Muscle of leg (tissue), 16 donors: Measurements from ENCODE around the gene ESPL1. TPM values are rescaled to one million over a fixed set of nuclear protein-coding genes. Genes with fewer than 3 reads are reported as not detected.

ENCODE experiments used
- DNase-seq: peaks from one replicate; pipeline ENCODE4 v3.0.0; 2013
- H3K27ac ChIP-seq: one replicate; pipeline ENCODE4 v1.5.1; 2013; ENCODE audit warnings: mild to moderate bottlenecking, low read length, control low read depth
- H3K27me3 ChIP-seq: one replicate; pipeline ENCODE4 v1.6.1; 2013; ENCODE audit warnings: low read length; ENCODE audit not compliant: control insufficient read depth, insufficient read depth
- H3K36me3 ChIP-seq: one replicate; pipeline ENCODE4 v1.6.1; 2013; ENCODE audit warnings: low read length; ENCODE audit not compliant: control insufficient read depth, insufficient read depth
- H3K4me1 ChIP-seq: one replicate; pipeline ENCODE4 v1.6.1; 2013; ENCODE audit warnings: low read length; ENCODE audit not compliant: control insufficient read depth, insufficient read depth
- H3K4me3 ChIP-seq: one replicate; pipeline ENCODE4 v1.5.1; 2013; ENCODE audit warnings: low read length, control low read depth
- H3K9me3 ChIP-seq: replicated peaks from 2 replicates; pipeline ENCODE4 v1.6.1; 2013; ENCODE audit warnings: low read depth, low read length; ENCODE audit not compliant: control insufficient read depth
- WGBS: methylation state at CpG from one replicate; pipeline ENCODE4 v1.1.5; 2013; ENCODE audit warnings: missing lambda C conversion rate; ENCODE audit not compliant: insufficient coverage; 5-methylcytosine and 5-hydroxymethylcytosine counted together
- long read RNA-seq, 11 donors: transcript quantifications; one replicate each; lab custom pipeline, GENCODE V29; 2026
- polyA plus RNA-seq, 8 donors: library from polyadenylated mRNA; unstranded; fragments of 120-200 nt; gene quantifications; one replicate each; pipeline versions ENCODE4 v1.2.1 to v1.2.3, GENCODE V29; 2013; ENCODE audit warnings: inconsistent platforms in 1 of 8, low replicate concordance in 1 of 8; ENCODE audit not compliant: insufficient read length in 8 of 8, insufficient read depth in 1 of 8
- total RNA-seq: library from RNA; stranded (reverse); fragments of 120-200 nt; gene quantifications from one replicate; pipeline ENCODE4 v1.2.4, GENCODE V29; 2013

Gene ESPL1
- total RNA-seq (4.0 TPM), polyA plus RNA-seq (1 to 10 TPM; 4.6 to 9.8 (median 6.5) TPM)
- long read RNA-seq, donor 1 = 0 reads
- long read RNA-seq, donor 2 = 0 reads
- long read RNA-seq, donor 3 = 0 reads
- long read RNA-seq, donor 4, partial matches to known transcripts = 0 of 1 reads
- long read RNA-seq, donor 4, other reads (novel, unspliced or antisense) = 0 of 1 reads
- long read RNA-seq, donor 5, partial matches to known transcripts = 0 of 1 reads
- long read RNA-seq, donor 5, other reads (novel, unspliced or antisense) = 0 of 1 reads
- long read RNA-seq, donor 6 = 0 reads
- long read RNA-seq, donor 7, partial matches to known transcripts = 0 of 1 reads
- long read RNA-seq, donor 7, other reads (novel, unspliced or antisense) = 0 of 1 reads
- long read RNA-seq, donor 8, partial matches to known transcripts = 0 of 1 reads
- long read RNA-seq, donor 8, other reads (novel, unspliced or antisense) = 0 of 1 reads
- long read RNA-seq, donor 9 = 0 reads
- long read RNA-seq, donor 10, partial matches to known transcripts = 41 of 48 reads
- long read RNA-seq, donor 10, other reads (novel, unspliced or antisense) = 7 of 48 reads
- long read RNA-seq, donor 11, partial matches to known transcripts = 0 of 1 reads
- long read RNA-seq, donor 11, other reads (novel, unspliced or antisense) = 0 of 1 reads

DNA sequence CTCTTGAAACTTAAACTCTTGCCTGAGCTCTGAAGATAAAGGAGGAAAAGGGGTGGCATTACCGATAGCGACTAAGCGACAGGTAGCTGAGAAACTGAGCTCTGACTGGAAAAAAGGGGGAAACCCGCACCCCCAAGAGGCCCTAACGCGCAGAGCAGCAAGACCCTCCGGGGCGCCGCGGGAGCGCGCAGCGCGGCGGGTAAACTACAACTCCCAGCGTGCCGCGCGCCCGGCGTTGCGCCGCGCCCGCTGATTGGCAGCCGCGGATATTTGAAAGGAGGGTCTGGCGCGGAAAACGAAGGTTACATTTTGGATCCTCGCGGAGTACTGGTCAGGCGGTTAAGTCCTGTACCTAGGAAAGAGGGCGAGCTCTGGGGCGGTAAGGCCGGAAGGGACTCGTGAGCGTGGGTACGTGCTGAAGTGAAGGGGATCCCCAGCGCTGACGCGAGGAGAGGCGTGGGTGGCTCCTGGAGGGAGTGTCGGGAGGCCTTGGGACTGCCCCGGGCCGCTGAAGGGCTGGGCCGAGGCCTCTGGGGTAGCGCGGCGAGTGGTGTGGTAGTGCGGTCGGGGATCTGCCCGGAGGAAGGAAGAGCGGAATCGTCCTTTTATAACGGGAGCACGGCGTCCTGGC, at the start of gene ESPL1:
Gene ESPL1 (plus strand): TSS at position 301 of the 631 bp plus-strand sequence. CDS start 468 bp downstream, outside the sequence.
- peaks cover 17% of the 10 kb centered on the region for H3K4me1 ChIP-seq
- H3K36me3 ChIP-seq = peaks cover 17% of the 10 kb centered on the region
- peak; percentile 87 for DNase-seq
- peak within 1 kb of the TSS; percentile 79 for H3K4me3 ChIP-seq
- H3K27me3 ChIP-seq = no peaks in the 10 kb centered on the region
- WGBS = under 1% methylated on average over 54 of the region's 58 CpGs
- H3K27ac ChIP-seq = peak within 1 kb of the TSS; percentile 47
- no peaks in the 10 kb centered on the region for H3K9me3 ChIP-seq

DNA sequence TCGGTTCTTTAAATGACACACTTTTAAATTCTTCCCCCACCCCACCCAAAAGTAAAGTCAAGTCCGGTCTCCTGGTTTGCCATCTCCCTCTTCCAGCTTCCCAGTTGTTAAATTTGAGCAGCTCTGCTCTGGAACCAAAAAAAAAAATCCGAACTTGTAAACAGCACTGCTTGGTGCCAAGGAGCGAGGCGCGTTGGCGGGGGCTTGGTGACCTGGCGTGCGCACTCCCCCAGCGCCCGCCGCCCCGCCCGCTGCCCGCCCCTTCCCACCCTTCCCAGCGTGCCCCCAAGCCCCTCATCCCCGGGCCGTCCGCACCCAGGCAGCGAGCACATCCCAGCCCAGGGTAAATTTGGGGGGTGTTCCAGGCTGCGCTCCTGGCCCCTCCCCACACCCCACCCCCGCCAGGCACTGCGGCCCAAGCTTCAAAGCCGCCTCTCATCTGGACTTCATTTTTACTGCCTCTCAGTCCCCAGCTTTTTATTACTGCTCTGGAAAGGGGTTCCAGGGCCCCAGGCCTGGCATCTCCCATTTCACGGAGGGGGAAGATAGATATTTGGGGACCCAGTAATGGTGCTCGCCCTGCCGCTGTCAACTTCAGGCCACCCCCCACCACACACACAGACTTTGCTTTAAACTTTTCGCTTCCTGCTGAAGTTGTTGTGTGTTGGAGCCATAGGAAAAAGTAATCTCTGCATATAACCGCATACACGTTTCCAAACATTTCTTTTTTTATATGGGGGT, 49.4 kb upstream of the ESPL1 start:
- Histone ChIP-seq H3K4me1 (peaks cover 76% of the 10 kb centered on the region), H3K27ac (peak overlapping the region; percentile 100), H3K36me3 (peaks cover 18% of the 10 kb centered on the region), H3K4me3 (peak overlapping the region; percentile 67), H3K27me3 (no peaks in the 10 kb centered on the region), H3K9me3 (no peaks in the 10 kb centered on the region)
- DNase-seq = peak; percentile 78
- 5% methylated on average over 15 of the region's 30 CpGs for WGBS

DNA sequence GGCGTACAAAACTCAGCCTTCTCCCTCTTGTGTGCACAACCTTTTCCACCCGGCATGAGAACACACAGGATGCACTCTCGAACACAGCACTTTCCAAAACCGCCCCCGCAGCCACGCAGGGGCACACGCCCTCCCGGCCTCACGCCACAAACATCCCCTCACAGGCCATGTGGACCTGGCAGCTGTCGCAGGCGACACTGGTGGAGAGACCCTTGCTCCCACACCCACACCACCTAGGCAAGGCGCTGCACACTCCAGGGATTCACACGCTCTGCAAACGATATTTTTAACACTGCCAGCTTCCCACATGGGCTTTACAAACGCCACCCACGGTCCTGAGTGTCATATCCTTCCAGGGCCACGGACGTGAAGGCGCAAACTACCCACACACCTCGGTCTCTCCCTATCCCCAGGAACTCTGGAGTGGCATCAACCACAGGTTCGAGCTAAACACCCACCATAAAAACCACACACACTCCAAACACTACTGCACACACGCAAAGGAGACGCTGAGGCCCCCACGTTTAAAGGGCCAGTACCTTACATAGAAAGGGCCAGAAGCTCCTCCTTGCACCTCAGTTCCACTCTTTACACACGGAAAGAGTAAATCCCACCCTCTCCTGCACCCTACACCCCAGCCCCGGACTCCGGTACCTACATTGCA, 48.7 kb upstream of the ESPL1 start:
- H3K9me3 ChIP-seq = no peaks in the 10 kb centered on the region
- peak overlapping the region; percentile 100 for H3K27ac ChIP-seq
- peaks cover 11% of the 10 kb centered on the region for H3K36me3 ChIP-seq
- H3K4me1 ChIP-seq = peaks cover 76% of the 10 kb centered on the region
- H3K27me3 ChIP-seq = no peaks in the 10 kb centered on the region
- H3K4me3 ChIP-seq = peak overlapping the region; percentile 67
- DNase-seq = peak; percentile 69
- WGBS = under 1% methylated on average over 27 of the region's 27 CpGs

DNA sequence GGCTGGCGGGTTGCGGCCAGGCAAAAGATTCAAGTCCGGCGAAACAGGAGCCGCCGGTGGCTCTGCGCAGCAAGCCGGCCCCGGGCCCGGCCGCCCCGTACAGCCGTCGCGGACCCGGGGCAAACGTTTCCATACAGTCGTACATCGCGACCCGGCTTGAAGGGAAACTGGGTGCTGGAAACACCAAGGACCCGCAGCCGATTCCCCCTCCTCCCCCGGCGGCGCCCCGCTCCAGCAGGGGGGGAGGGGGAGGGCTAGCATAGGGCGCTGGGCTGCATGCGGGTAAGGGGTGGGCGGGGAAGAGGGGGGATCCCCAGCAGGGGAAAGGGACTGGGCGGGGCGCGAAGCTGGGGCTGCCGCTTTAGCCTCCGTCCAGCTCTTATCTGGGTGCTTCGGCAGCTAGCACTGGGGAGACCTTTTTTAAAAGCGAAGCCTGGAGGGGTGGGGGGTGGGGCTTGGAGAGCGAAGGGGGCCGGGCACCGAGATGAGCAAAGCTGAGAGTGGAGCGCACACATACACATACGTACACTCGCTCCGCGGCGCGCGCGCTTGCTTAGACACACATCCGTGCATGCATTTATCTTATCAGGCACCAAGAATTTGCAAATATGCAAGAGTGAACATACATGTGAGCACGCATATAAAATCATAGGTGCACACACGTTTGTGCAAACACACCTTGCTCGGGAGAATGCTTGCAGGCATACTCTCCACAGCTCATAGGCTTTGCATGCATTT, 48.0 kb upstream of the ESPL1 start:
- peak; percentile 91 for DNase-seq
- Histone ChIP-seq H3K9me3 (no peaks in the 10 kb centered on the region), H3K36me3 (peaks cover 5% of the 10 kb centered on the region), H3K4me3 (peak overlapping the region; percentile 67), H3K27ac (peak overlapping the region; percentile 100), H3K27me3 (no peaks in the 10 kb centered on the region), H3K4me1 (peaks cover 77% of the 10 kb centered on the region)
- 1% methylated on average over 29 of the region's 53 CpGs for WGBS

DNA sequence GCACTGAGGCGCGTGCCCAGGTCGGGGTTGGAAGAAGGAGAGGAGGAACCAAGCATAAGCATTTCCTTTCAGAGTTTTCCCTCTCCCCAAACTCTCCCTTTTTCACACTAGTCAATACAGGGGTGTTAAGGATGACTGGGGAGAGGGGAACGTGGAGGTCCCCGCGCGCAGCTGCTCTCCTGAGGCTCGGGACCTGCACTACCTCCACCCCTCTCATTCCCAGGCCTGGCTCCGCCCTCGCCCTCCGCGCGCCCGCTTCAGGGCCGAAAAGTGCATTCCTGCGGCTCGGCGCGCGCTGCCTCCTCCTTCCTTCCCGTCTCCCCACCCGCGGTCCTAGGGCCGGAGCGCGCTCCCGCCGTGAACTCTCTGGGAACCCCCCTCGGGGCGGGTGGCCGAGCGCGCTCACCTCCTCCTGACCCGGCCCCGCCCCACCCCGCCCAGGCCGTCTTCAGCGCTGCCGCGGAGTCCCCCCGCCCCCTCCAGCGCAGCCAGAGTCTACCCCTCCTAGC, 47.4 kb upstream of the ESPL1 start:
- no peaks in the 10 kb centered on the region for H3K27me3 ChIP-seq
- DNase-seq = peak; percentile 98
- H3K36me3 ChIP-seq = no peaks in the 10 kb centered on the region
- H3K9me3 ChIP-seq = no peaks in the 10 kb centered on the region
- 0% methylated on average over 27 of the region's 42 CpGs for WGBS
- peaks cover 73% of the 10 kb centered on the region for H3K4me1 ChIP-seq
- peak overlapping the region; percentile 100 for H3K27ac ChIP-seq
- peak overlapping the region; percentile 67 for H3K4me3 ChIP-seq

DNA sequence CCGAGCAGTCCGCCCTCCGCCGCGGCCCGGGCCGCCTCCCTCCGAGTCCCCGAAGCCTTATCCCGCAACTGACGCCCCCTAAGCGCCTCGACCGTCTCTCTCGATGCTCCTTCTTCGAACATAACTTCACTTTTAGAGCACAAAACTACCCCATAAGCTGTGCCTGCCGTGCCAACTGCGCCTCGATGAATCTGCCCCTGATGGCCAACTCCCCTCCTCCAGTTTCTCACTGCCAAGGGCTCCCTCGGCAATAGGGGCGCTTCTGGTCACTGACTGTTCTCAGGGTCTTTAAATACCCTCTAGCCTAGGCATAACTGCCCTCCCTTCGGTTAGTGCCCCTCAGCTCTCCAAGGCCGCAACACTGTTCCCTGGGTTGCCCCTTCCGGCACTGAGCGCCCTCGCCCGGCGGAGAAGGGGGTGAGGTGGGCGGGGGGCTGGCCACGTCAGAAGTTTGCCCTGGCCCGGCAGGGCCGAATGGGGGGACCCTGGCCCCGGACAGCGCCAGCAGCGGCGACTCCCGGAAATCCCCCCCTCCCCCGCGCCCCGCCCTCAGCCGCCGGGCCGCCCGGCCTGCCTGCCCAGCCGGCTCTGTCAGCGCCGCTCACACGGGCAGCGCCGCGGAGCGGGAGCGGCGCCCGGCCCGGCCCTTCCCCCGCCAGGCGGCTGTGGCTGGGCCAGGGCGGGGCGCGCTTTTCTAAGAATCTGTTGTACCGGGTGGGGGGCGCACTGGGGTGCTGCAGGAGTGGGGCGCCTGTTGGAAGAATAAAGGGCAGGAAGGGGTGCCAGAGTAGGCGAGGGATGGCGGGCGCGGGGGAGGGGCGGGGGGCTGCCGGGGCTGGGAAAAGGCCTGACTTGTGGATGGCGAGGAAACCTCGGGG, 46.7 kb upstream of the ESPL1 start:
- no peaks in the 10 kb centered on the region for H3K27me3 ChIP-seq
- no peaks in the 10 kb centered on the region for H3K36me3 ChIP-seq
- peak overlapping the region; percentile 100 for H3K27ac ChIP-seq
- WGBS = under 1% methylated on average over 50 of the region's 72 CpGs
- peak overlapping the region; percentile 67 for H3K4me3 ChIP-seq
- peak; percentile 84 for DNase-seq
- no peaks in the 10 kb centered on the region for H3K9me3 ChIP-seq
- peaks cover 67% of the 10 kb centered on the region for H3K4me1 ChIP-seq

DNA sequence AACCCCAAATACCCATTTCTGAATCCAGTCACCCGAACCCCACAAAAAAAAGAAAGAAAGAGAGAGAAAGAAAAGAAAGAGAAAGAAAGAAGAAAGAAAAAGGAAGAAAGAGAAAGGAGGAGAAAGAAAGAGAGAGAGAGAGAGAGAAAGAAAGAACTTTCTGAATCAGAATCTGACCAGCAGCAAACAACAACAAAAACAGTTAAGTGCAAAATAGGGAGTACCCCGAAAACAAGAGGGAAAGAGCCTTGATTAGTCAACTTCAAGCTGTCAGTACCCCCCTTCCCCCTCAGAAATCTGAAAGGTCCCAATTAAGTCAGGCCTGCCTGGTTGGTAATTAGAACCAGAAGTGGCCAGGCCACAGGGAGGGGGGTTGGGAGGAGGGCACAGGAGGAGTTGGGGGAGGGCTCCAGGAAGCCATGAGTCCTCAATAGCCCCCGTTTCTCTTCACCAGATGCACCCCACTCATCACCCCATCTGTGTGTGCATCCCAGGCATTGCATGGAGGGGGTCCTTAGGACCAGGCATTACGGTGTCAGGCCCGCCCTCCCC, 45.9 kb upstream of the ESPL1 start:
- Histone ChIP-seq H3K36me3 (no peaks in the 10 kb centered on the region), H3K9me3 (no peaks in the 10 kb centered on the region), H3K4me1 (peaks cover 60% of the 10 kb centered on the region), H3K27ac (peak overlapping the region; percentile 89), H3K27me3 (no peaks in the 10 kb centered on the region), H3K4me3 (peak overlapping the region; percentile 34)
- no peak for DNase-seq
- WGBS = no CpG with 5 or more reads among the region's 5 CpGs

DNA sequence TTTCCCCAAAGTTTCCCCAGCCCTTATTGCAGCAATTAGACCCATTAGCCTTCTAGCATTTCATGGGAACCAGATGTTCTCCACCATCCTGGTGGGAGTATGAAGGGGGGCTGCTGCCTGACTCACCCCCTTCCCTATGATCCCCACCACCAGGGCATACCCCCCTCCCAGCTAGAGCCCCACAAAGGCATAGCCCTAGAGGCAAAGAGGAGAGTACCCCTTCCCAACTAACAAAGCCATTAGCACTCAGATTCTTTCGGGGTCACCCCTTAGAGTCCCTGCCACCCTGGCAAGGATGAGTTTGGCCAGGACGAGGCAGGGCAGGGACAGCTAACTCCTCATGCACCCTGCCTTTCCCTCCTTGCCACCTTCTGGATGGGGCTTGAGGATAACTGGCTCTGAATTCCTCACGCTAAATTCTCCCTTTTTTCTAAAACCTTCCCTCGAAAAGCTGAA, 45.3 kb upstream of the ESPL1 start:
- Histone ChIP-seq H3K36me3 (no peaks in the 10 kb centered on the region), H3K4me3 (no peak overlapping the region), H3K27ac (peak overlapping the region; percentile 89), H3K27me3 (no peaks in the 10 kb centered on the region), H3K9me3 (no peaks in the 10 kb centered on the region), H3K4me1 (peaks cover 54% of the 10 kb centered on the region)
- DNase-seq = no peak
- WGBS = 39% methylated on average over 2 of the region's 4 CpGs
